GM19395 (cell line): ENCODE data around the gene DACH1.

Source experiments
- ATAC-seq: cut with Tn5 transposase; IDR thresholded peaks from one replicate; pipeline ENCODE4 v1.9.1; 2021; ENCODE audit warnings: mild to moderate bottlenecking, moderate library complexity; ENCODE audit not compliant: unreplicated experiment

The DACH1 gene

GRCh38 chr13:71513411-71514033, 353.5 kb downstream of the DACH1 start:
- ATAC-seq: no peak

- no peak for ATAC-seq
Observed at GRCh38 chr13:71503781-71504180, 363.2 kb downstream of the DACH1 start.

GRCh38 chr13:71499944-71500514, 367.0 kb downstream of the DACH1 start:
- no peak for ATAC-seq

GRCh38 chr13:71499235-71499634, 367.8 kb downstream of the DACH1 start:
- ATAC-seq: no peak

- ATAC-seq: no peak
Observed at GRCh38 chr13:71493189-71493588, 373.8 kb downstream of the DACH1 start.

- no peak for ATAC-seq
Observed at GRCh38 chr13:71492346-71492871, 374.6 kb downstream of the DACH1 start.

DNA sequence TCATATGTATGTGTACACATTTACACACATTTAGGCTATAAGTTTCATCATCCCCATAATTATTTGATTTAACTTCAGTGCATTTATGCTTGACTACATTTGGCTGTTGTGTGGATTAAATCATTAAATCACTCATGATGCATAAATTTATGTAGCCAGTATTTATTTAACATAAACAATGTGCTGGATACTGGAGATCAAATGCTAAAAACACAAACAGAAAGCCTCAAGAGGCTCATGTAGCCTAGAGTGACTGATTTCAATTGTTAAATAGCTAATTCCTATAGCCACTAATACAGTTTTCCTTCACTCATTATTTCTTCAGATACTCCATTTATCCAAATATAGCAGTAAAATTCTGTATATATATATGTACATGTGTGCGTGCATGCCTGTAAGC, 376.0 kb downstream of the DACH1 start:
- no peak for ATAC-seq

GRCh38 chr13:71489041-71489440, 378.0 kb downstream of the DACH1 start:
- no peak for ATAC-seq

DNA sequence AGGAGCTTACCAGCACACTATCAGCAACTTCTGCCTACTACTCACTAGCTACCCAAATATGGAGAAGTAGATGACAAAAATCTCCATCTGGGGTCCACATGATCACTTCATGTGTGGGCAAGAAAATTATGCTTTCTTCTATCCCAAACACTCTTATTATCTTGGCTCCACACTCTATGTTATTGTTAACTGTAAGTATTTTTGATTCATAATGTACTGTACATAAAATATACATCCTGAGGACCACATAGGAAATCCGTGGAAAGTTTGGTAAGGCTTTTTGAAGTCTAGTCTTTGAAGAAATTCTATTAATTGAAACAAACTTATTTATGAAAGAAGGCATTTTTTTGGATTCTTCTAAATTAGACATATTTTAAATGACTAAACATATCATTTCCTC, 378.8 kb downstream of the DACH1 start:
- ATAC-seq: no peak

DNA sequence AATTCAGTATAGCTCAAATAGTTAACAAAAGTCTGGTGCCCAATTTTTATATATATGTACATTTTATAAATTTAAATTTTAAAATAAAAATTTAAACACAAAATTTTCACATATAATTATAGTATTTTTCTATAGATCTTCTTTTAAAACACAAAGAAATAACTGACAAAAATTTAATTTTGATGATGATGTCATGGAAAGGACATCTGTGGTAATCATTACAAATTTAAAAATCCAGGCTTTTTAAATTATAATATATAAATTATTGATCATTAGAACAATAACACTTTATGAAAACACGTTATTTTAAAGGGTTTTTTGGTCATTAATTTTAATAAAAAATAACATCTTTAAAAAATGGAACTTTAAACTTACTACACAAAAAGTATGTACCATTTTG, 381.1 kb downstream of the DACH1 start:
- no peak for ATAC-seq

DNA sequence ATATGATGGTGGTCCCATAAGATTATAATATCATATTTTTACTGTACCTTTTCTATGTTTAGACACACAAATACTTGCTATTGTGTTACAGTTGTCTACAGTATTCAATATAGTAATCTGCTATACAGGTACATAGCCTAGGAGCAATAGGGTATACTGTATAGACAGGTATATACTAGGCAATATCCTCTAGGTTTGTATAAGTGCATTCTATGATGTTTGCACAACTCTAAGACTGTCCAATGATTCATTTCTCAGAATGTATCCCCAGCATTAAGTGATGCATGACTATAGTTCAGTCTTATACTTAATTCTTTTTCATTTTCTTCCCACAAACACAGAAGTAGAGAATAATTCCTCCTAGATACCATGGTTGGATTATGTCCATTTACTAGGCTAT, 383.3 kb downstream of the DACH1 start:
- ATAC-seq: no peak

DNA sequence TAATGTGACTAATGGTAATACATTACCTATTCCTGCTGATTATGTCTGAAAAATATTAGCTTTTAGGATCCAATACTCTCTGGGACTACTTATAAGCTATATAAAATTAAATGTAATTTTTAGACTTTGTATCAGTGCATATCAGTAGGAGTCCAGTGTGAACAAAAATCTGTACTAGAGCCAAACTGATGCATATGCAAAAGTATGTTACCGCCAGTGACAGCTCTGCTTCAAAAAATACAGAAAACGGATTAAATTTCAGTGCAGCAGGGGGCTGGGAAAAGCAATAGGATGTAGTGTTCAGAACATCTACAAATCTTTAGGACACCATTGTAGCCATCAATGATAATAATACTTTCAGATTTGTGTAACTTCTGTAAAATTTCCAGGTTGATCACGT, 385.5 kb downstream of the DACH1 start:
- ATAC-seq: no peak

- ATAC-seq: no peak
Observed at GRCh38 chr13:71481046-71481445, 386.0 kb downstream of the DACH1 start.

DNA sequence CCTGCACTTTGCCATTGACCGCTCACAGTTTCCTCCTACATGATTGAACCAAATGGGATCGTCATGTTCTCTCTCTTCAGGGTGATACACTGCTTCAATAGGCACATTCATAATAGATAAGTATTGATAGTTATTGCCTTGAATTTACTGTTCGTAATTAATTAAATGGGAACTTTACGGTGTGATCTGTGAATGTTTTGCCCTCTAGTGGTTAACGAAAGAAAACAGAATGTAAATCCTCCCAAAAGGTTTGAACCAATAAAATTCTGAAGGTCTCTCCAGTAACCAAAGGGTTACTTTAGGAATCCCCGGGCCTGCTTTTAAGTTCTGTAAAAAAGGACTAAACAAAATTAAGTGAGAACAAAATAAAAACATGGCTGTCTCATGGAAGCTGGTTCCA, 389.3 kb downstream of the DACH1 start:
- no peak for ATAC-seq

DNA sequence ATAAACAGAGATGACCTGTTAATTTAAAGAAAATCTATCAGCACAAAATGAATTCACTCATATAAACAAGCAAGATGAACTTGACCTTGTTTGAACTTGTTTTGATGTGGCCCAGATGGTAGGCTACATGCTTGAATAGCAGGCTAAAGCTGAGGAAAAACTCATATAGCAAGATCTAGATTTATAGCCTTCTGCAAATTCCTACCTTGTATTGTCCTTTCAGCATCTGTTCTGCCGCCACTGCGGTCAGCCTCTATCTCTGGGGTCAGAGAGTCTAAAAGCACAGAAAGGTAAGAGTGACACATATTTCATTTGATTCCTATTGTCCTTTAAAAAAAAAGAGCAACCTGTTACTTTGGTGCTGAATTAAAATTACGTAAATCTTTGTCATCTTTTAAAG, 392.1 kb downstream of the DACH1 start:
- no peak for ATAC-seq

DNA sequence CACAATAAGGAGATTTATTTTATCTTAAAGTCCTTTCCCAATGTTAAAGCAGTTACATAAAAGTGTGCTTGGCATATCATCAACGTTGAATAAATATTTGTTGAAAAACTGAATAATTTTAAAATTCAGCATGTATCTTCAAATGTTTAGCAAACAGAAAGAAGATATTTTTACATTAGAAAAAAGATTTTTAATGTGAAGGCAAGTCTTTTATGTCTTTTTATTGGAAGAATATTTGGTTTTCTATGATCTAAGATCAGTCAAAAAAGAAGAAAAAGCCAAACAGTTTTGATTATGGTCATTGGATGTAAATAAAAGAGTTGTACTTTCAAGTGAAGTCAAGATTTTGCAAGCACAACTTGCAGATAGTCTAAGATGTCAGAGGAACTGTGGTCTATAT, 397.4 kb downstream of the DACH1 start:
- no peak for ATAC-seq

DNA sequence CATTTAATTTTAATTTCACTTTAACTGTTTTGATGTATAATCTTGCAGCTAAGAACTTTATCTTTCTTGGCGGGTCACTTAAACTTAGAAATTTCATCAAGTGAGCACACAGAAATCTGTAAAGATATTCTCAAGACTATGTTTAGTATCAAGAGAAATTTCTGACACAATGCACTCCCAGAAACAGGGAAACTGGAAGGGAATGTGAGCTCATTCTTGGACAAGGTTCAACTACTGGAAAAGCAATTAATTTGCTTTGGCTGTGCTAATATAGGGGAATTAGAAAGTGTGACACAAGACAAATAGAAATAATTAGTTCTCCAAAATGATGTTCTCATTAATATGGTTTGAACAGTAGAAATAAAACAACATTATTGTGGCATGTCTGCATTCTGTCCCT, 402.3 kb downstream of the DACH1 start:
- no peak for ATAC-seq

DNA sequence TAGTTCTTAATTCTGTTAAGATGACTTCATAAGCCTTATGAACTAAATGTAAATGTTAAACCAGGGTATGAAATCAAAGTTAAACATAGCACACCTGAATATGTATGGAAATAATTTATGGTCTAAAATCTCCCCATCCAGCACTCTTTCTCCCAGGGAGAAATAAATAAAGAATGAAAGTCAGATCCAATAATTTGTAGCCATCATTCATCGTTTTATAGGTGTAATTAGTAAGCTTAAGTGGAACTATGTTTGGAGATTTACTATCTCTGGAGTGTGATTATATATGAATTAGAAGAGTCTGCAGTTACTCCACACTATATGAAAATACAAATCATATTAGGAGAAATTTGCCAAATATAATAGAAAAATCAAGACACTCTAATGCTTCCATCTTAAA, 405.1 kb downstream of the DACH1 start:
- ATAC-seq: no peak

DNA sequence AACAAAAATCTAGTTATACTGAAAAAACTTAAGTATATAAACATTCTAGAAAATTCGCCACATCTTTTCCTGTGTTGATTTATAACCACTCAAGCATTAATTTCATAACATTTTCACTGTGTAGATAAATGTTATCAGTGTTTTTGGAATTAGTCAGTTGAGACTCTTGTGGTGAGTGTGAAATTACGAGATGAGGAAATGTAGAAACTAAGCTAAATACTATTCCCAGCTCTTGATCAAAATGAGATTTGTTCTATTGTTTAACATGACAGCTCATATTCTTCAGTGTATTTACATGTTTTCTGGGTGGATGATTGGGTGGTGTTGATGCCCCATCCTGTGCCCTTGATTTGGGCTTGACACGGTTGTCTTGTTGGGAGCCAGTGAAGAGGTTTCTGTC, 406.8 kb downstream of the DACH1 start:
- ATAC-seq: peak; percentile 80

DNA sequence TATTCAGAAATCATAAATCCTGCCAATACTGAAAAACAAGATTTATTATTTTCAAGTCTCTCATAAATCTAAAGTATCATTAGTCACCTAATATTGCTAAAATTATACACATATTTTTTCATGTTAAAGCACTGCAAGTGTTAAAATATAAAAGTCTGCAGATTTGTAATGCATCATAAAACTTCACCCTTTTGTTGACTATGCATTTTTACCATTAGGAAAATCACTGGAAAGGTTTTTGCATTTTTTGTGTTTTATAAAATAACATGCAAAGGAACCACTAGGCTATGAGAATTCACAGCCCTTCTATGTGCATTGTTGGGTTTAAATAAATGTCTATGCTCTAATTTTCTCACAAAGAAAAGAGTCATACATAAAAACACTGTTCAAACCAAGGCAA, 407.3 kb downstream of the DACH1 start:
- ATAC-seq: no peak

GRCh38 chr13:71457645-71458044, 409.4 kb downstream of the DACH1 start:
- no peak for ATAC-seq

- no peak for ATAC-seq
Observed at GRCh38 chr13:71456136-71456535, 410.9 kb downstream of the DACH1 start.

DNA sequence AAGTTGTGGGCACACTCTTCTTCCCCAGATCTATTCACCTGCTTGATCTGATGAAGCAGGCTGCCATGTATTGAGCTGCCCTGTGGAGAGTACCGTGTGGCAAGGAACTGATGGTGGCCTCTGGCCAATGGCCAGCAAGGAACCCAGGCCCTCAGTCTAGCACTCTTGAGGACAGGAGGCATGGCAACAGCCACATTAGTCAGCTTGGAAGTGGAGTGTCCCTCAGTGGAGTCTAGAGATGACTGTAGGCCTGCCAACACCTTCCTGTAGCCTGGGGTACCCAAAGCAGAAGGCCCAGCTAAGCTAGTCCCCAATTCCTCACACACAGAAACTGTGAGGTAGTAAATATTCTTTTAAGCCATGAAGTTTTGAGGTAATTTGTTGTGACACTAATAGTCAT, 412.5 kb downstream of the DACH1 start:
- ATAC-seq: no peak
